G401 (cell line): ENCODE results near the gene AGRP. TPM values are rescaled to one million over a fixed set of nuclear protein-coding genes. Genes with fewer than 3 reads are reported as not detected.

Experiments used
- DNase-seq: peaks from one replicate; pipeline ENCODE4 v3.0.0-alpha.2; 2015; ENCODE audit warnings: low spot score
- in situ Hi-C: cut with HindIII; loops from 2 replicates; pipeline ENCODE4 v1.10.0; 2016; ENCODE audit warnings: low sequenced_read_pairs, mixed read lengths
- total RNA-seq: library from RNA; depleted of rRNA; stranded (reverse); fragments of >200 nt; shearing (Covaris generic); gene quantifications from 2 replicates; pipeline ENCODE4 v1.2.3, GENCODE V29; 2014; rRNA removed

Gene AGRP
- total RNA-seq, 1 experiment from 2014 or later, result not detected

DNA sequence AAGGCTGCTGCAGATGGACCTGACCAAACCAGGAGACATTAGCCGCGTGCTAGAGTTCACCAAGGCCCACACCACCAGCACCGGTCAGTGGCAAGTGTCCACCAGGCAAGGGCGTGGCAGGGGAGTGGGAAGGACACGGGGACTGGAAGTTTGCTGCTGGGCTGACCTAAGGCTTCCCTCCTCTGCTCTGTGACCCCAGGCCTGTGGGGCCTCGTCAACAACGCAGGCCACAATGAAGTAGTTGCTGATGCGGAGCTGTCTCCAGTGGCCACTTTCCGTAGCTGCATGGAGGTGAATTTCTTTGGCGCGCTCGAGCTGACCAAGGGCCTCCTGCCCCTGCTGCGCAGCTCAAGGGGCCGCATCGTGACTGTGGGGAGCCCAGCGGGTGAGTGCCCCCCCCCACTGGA is 47.6 kb downstream of the AGRP start:
- DNase-seq, result no peak

DNA sequence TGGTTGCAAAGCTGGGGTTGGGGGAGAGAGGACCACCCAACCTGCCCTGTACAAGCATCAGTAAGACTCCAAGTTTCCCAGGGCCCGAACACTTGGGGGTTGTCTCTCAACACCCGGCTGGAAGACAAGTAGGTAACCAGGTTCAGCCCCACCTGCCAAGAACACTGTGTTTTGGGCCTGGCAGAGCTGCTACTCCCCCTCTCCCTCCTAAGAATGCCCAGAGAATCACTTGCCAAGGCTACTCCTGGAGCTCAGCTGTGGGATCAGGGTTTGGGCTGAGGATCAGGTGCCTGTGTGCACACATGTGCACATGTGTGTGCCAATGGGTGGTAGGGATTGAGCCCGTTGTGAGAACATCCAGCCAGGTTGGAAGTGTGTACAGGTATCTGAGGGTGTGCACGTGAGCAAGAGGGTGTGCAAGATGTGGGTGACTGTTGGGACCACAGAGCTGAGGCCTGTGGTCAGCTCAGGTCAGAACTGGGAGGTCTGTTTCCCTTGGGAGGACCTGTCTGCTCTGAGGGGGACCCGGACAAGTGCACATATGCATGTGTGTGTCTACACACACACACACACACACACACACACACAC is 50.1 kb downstream of the AGRP start:
- in situ Hi-C loops, result no loop called here
- peak; percentile 48 for DNase-seq

More for the DNA sequence above, 47.6 kb downstream of the AGRP start:
- in situ Hi-C loops, result no loop called here

Other genes with a start within 250 kb of the AGRP start
- 19.2 and 23.6 TPM in 2 replicates for gene FHOD1, start 236.1 kb downstream of the AGRP start, total RNA-seq
- 1.0 and 4.8 TPM in 2 replicates for gene SLC9A5, start 234.6 kb downstream of the AGRP start, total RNA-seq
- gene PLEKHG4, start 204.0 kb downstream of the AGRP start, total RNA-seq, result 15.7 and 27.0 TPM in 2 replicates
- 0.37 and 0.51 TPM in 2 replicates for gene KCTD19, start 156.8 kb downstream of the AGRP start, total RNA-seq
- not detected in 2 replicates for gene LRRC36, start 156.7 kb downstream of the AGRP start, total RNA-seq
- 1.6 and 1.8 TPM in 2 replicates for gene TPPP3, start 90.0 kb downstream of the AGRP start, total RNA-seq
- 5.8 and 7.0 TPM in 2 replicates for gene ZDHHC1, start 67.1 kb downstream of the AGRP start, total RNA-seq
- gene HSD11B2, start 52.4 kb downstream of the AGRP start, total RNA-seq, result not detected in 2 replicates
- 91.8 and 119 TPM in 2 replicates for gene ATP6V0D1, start 2.4 kb downstream of the AGRP start, total RNA-seq
- 4.1 and 11.5 TPM in 2 replicates for gene RIPOR1, start 45.3 kb upstream of the AGRP start, total RNA-seq
- 32.4 and 37.3 TPM in 2 replicates for gene CTCF, start 79.0 kb upstream of the AGRP start, total RNA-seq
- 4.1 and 10.7 TPM in 2 replicates for gene CARMIL2, start 161.6 kb upstream of the AGRP start, total RNA-seq
- gene ACD, start 176.7 kb upstream of the AGRP start, total RNA-seq, result 27.1 and 33.2 TPM in 2 replicates
- 6.6 and 13.5 TPM in 2 replicates for gene PARD6A, start 177.4 kb upstream of the AGRP start, total RNA-seq
- gene ENKD1, start 183.2 kb upstream of the AGRP start, total RNA-seq, result 2.1 and 5.6 TPM in 2 replicates
- not detected in 2 replicates for gene C16orf86, start 183.3 kb upstream of the AGRP start, total RNA-seq
- 26.2 TPM in 2 replicates for gene GFOD2, start 235.8 kb upstream of the AGRP start, total RNA-seq